ENCODE data around the gene CD83. TPM values are rescaled to one million over a fixed set of nuclear protein-coding genes. Genes with fewer than 3 reads are reported as not detected.

Gene CD83
- total and polyA plus RNA-seq, 8 donors = 0.29 to 9.3 (median 3.0) TPM; not detected in 2

DNA sequence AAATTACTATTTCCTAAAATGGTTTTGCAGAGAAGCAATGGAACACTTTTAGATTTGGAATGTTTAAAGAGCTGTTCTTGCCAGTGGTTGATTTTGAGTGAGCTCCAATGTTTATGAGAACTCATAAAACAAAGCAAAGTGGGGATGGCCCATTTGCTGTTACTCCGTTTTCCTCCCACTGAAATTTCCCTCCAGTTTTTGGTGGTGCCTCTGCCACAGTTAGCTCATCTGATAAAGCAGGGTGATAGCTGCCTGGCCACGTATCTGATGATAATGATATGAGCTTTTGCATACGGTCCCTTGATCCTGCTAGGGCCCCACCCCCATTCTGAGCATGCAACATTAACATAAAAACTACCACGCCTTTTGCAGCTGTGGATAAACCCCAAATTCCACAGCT lies 10.4 kb downstream of the CD83 start:
- intact Hi-C loops (cut with DNase I; ENCODE audit: low total_unique reads) = no loop called here
- H3K9me3 ChIP-seq = no peaks in the 10 kb centered on the region
- no peaks in the 10 kb centered on the region for H3K36me3 ChIP-seq
- no peak for TF ChIP-seq CTCF (IDR thresholded peaks at IDR 0.05)
- TF ChIP-seq POLR2A (IDR thresholded peaks at IDR 0.05) = no peak
- no peak for TF ChIP-seq EP300 (IDR thresholded peaks at IDR 0.05)
- no peak for TF ChIP-seq POLR2AphosphoS5 (IDR thresholded peaks at IDR 0.05)
- no peak for DNase-seq
- H3K4me3 ChIP-seq = no peak overlapping the region
- H3K27me3 ChIP-seq = no peaks in the 10 kb centered on the region
- H3K27ac ChIP-seq = no peak overlapping the region
- H3K4me1 ChIP-seq = peaks cover 0 to 27% (median 10%) of the 10 kb centered on the region in 4 donors
- 31 to 50% (median 44%) methylated on average over 4 of the region's 4 CpGs for WGBS, 5 donors

DNA sequence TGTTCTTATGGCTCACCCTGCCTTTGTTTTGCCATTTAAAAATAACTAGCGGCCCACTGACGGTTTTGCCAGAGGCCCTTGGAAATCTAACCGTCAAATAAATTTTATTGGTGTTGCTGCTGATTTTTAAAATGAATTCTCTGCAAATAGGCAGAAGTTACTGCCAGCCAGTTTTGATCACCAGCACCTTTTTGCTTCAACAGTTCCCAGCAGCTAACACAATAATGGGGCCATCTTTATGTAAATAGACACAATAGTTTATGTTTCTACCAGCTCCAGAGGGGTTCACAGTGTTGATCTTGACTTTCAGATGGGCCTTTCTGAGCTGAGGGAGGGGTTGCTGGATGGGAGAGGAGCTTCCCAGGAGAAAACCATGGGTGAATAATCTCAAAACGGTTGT lies 11.2 kb downstream of the CD83 start:
- H3K27me3 ChIP-seq = no peaks in the 10 kb centered on the region
- H3K36me3 ChIP-seq = no peaks in the 10 kb centered on the region
- DNase-seq = no peak
- H3K27ac ChIP-seq = no peak overlapping the region
- intact Hi-C loops (cut with DNase I; ENCODE audit: low total_unique reads) = no loop called here
- WGBS, 5 donors = 84 to 94% (median 89%) methylated on average over 4 of the region's 4 CpGs
- peaks cover 0 to 22% (median 10%) of the 10 kb centered on the region in 4 donors for H3K4me1 ChIP-seq
- no peak for TF ChIP-seq EP300 (IDR thresholded peaks at IDR 0.05)
- no peak for TF ChIP-seq POLR2AphosphoS5 (IDR thresholded peaks at IDR 0.05)
- TF ChIP-seq CTCF (IDR thresholded peaks at IDR 0.05) = no peak
- TF ChIP-seq POLR2A (IDR thresholded peaks at IDR 0.05) = no peak
- no peaks in the 10 kb centered on the region for H3K9me3 ChIP-seq
- no peak overlapping the region for H3K4me3 ChIP-seq

DNA sequence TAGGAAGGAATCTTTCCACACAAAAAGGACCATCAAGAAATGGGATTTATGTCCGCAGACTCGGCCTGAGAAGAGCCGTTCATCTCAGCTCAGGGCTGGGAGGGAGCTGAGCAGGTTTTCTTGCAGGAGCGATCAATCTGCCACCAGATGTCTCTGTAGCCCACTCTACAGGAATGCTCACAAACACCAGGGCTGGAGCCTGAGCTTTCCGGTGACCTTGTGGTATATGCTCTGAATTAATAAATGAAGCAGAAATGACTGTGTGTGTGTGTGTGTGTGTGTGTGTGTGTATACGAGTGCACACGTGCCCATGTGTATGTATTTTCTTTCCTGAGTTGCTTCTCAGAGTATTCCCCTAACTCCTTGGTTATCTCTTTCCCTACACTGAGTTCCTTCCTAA lies 12.0 kb downstream of the CD83 start:
- Histone ChIP-seq H3K27ac (no peak overlapping the region), H3K9me3 (no peaks in the 10 kb centered on the region), H3K36me3 (peaks cover 0 to 8% (median 3%) of the 10 kb centered on the region in 4 donors), H3K4me3 (no peak overlapping the region), H3K27me3 (no peaks in the 10 kb centered on the region), H3K4me1 (peaks cover 0 to 22% (median 10%) of the 10 kb centered on the region in 4 donors)
- WGBS, 5 donors = 15 to 23% (median 16%) methylated on average over 7 of the region's 7 CpGs
- intact Hi-C loops (cut with DNase I; ENCODE audit: low total_unique reads) = no loop called here
- TF ChIP-seq CTCF (IDR thresholded peaks at IDR 0.05) (peak in 5 of 7 experiments; percentile 12 to 70 (median 43)), POLR2AphosphoS5 (IDR thresholded peaks at IDR 0.05) (no peak)
- DNase-seq = peak; percentile 57 to 93

- DNase-seq = no peak
- H3K9me3 ChIP-seq = no peaks in the 10 kb centered on the region
- WGBS, 5 donors = 92 to 95% (median 93%) methylated on average over 15 of the region's 15 CpGs
- H3K27me3 ChIP-seq = no peaks in the 10 kb centered on the region
- H3K4me1 ChIP-seq = peaks cover 0 to 22% (median 10%) of the 10 kb centered on the region in 4 donors
- peaks cover 0 to 17% (median 9%) of the 10 kb centered on the region in 4 donors for H3K36me3 ChIP-seq
- no peak overlapping the region for H3K27ac ChIP-seq
- TF ChIP-seq POLR2A (IDR thresholded peaks at IDR 0.05) = no peak
- no peak for TF ChIP-seq EP300 (IDR thresholded peaks at IDR 0.05)
- no peak for TF ChIP-seq CTCF (IDR thresholded peaks at IDR 0.05)
- no peak for TF ChIP-seq POLR2AphosphoS5 (IDR thresholded peaks at IDR 0.05)
- no peak overlapping the region for H3K4me3 ChIP-seq
- intact Hi-C loops (cut with DNase I; ENCODE audit: low total_unique reads) = no loop called here
Measured at GRCh38 chr6:14130435-14131075, 13.0 kb downstream of the CD83 start.

All from stomach (tissue), 9 donors.